HepG2 (cell line): ENCODE measurements around the gene WNT1. TPM values are rescaled to one million over a fixed set of nuclear protein-coding genes. Genes with fewer than 3 reads are reported as not detected.

ENCODE experiments used
- ATAC-seq: fragments of 200-7000 bp; cut with Tn5 transposase; 3 replicates; pipeline ENCODE4 v1.9.1; 2020; ENCODE audit warnings: mild to moderate bottlenecking, moderate library complexity
- BruUV-seq: library from RNA; stranded (reverse); fragments of 400-500 nt; replicated peaks from 2 replicates; lab custom pipeline; 2021; lab: Mats Ljungman, UMichigan
- CTCF ChIA-PET: fragments of 300-600 bp; formaldehyde crosslinking; extraction: SDS; loops from one replicate; lab custom pipeline; 2021; ENCODE audit warnings: low total read pairs, inconsistent platforms, low intra/inter-chr PET ratio; lab: Yijun Ruan, JAX
- POLR2A ChIA-PET: fragments of 350-600 bp; sonication (Branson Sonifier 250); formaldehyde crosslinking; loops from one replicate; lab custom pipeline; 2020; ENCODE audit warnings: antibody characterized with exemption, inconsistent platforms; lab: Yijun Ruan, JAX
- DNase-seq: peaks from one replicate; pipeline ENCODE4 v3.0.0-alpha.2; 2015; ENCODE audit warnings: low spot score
- FAIRE-seq: peaks from 3 replicates; lab custom pipeline; 2011; peaks lifted over from hg19 to GRCh38; lab: Jason Lieb, UNC
- H2AFZ ChIP-seq: one replicate; pipeline ENCODE4 v1.6.1; 2011; ENCODE audit warnings: low read length, inconsistent platforms
- H3K27ac ChIP-seq: fragments of 300-600 bp; 3 replicates; pipeline ENCODE4 v1.8.0; 2011; ENCODE audit warnings: mixed run types, mild to moderate bottlenecking, mixed read lengths, low read length, inconsistent platforms; ENCODE audit not compliant: insufficient read depth; ENCODE audit errors: extremely low read length
- H3K27me3 ChIP-seq, 2 experiments: fragments of 200-600 bp in 1 of 2; 2 replicates in 1 of 2; 3 replicates in 1 of 2; pipeline versions ENCODE4 v1.6.0 to v1.8.0; 2011; ENCODE audit warnings: low read length in 2 of 2, mild to moderate bottlenecking in 2 of 2, moderate library complexity in 2 of 2, inconsistent platforms in 1 of 2; ENCODE audit not compliant: insufficient read depth in 2 of 2, control insufficient read depth in 1 of 2
- H3K36me3 ChIP-seq, 2 experiments: fragments of 200-600 bp in 1 of 2; replicated peaks in 1 of 2; 2 replicates in 1 of 2; 3 replicates in 1 of 2; pipeline versions ENCODE4 v1.5.1 to v1.8.0; 2011; ENCODE audit warnings: low read length in 2 of 2, inconsistent platforms in 1 of 2; ENCODE audit not compliant: insufficient read depth in 2 of 2, control insufficient read depth in 1 of 2
- H3K4me1 ChIP-seq: 2 replicates; pipeline ENCODE4 v1.5.1; 2012; ENCODE audit warnings: low read length, inconsistent platforms; ENCODE audit not compliant: insufficient read depth
- H3K4me2 ChIP-seq: 2 replicates; pipeline ENCODE4 v1.6.0; 2011; ENCODE audit warnings: low read depth, low read length, inconsistent platforms
- H3K4me3 ChIP-seq, 3 experiments: fragments of 200-600 bp in 1 of 3; sonication (generic), shearing (Covaris generic) in 1 of 3; replicated peaks in 1 of 3; 2 replicates each; pipeline ENCODE4 v1.5.1; 2011 to 2016; ENCODE audit warnings: low read length in 3 of 3, inconsistent platforms in 2 of 3, low read depth in 2 of 3, mild to moderate bottlenecking in 2 of 3, control low read depth in 1 of 3, mixed read lengths in 1 of 3; ENCODE audit not compliant: insufficient read depth in 1 of 3
- H3K79me2 ChIP-seq: one replicate; pipeline ENCODE4 v1.6.1; 2011; ENCODE audit warnings: low read length, inconsistent platforms; ENCODE audit not compliant: insufficient read depth
- H3K9ac ChIP-seq: 2 replicates; pipeline ENCODE4 v1.6.0; 2011; ENCODE audit warnings: mild to moderate bottlenecking, low read depth, low read length, inconsistent platforms; ENCODE audit not compliant: insufficient read depth
- H3K9me3 ChIP-seq: 2 replicates; pipeline ENCODE4 v1.5.1; 2012; ENCODE audit warnings: mild to moderate bottlenecking, low read length
- H4K20me1 ChIP-seq: 2 replicates; pipeline ENCODE4 v1.6.0; 2011; ENCODE audit warnings: inconsistent platforms, mild to moderate bottlenecking, low read length, moderate library complexity; ENCODE audit not compliant: insufficient read depth
- ARHGAP35 ChIP-seq: sonication (generic); formaldehyde crosslinking; IDR thresholded peaks from 2 replicates; pipeline ENCODE4 v1.9.0; 2022; ENCODE audit warnings: mild to moderate bottlenecking, inconsistent platforms, moderate library complexity, missing genetic modification reagents, borderline replicate concordance
- HOXD1 ChIP-seq: sonication (generic); formaldehyde crosslinking; IDR thresholded peaks from 2 replicates; pipeline ENCODE4 v1.5.0; 2020; ENCODE audit warnings: missing genetic modification reagents
- KLF16 ChIP-seq, 2 experiments: sonication (generic) in 1 of 2; formaldehyde crosslinking in 1 of 2; IDR thresholded peaks; 2 replicates each; pipeline versions ENCODE4 v1.6.1 to v1.8.0; 2016 to 2023; ENCODE audit warnings: missing genetic modification reagents in 2 of 2, missing compliant biosample characterization in 1 of 2
- MXD1 ChIP-seq: sonication (generic); formaldehyde crosslinking; IDR thresholded peaks from 2 replicates; pipeline ENCODE4 v1.4.0; 2020; ENCODE audit warnings: mild to moderate bottlenecking, missing genetic modification reagents
- NFYC ChIP-seq: IDR thresholded peaks from 2 replicates; pipeline ENCODE4 v1.6.1; 2016; ENCODE audit warnings: missing genetic modification reagents, missing compliant biosample characterization
- SALL1 ChIP-seq: sonication (generic); formaldehyde crosslinking; IDR thresholded peaks from 2 replicates; pipeline ENCODE4 v1.8.0; 2022; ENCODE audit warnings: mild to moderate bottlenecking, missing genetic modification reagents
- SPEN ChIP-seq: sonication (generic); formaldehyde crosslinking; IDR thresholded peaks from 2 replicates; pipeline ENCODE4 v1.5.1; 2020; ENCODE audit warnings: low read depth, mild to moderate bottlenecking, missing genetic modification reagents
- TOE1 ChIP-seq: sonication (generic); formaldehyde crosslinking; IDR thresholded peaks from 2 replicates; pipeline ENCODE4 v1.4.0; 2020; ENCODE audit warnings: mild to moderate bottlenecking, missing genetic modification reagents
- TRAFD1 ChIP-seq: sonication (generic); formaldehyde crosslinking; IDR thresholded peaks from 2 replicates; pipeline ENCODE4 v1.5.1; 2020; ENCODE audit warnings: missing genetic modification reagents, mild to moderate bottlenecking, borderline replicate concordance
- TSC22D2 ChIP-seq: sonication (generic); formaldehyde crosslinking; IDR thresholded peaks from 2 replicates; pipeline ENCODE4 v1.5.1; 2020; ENCODE audit warnings: missing genetic modification reagents, mild to moderate bottlenecking, borderline replicate concordance
- XRCC5 ChIP-seq: fragments of 200-400 bp; formaldehyde crosslinking; optimal IDR thresholded peaks from 2 replicates; pipeline ENCODE3; 2017; ENCODE audit warnings: mild to moderate bottlenecking, low read length
- ZBTB25 ChIP-seq: IDR thresholded peaks from 2 replicates; pipeline ENCODE4 v1.6.1; 2018; ENCODE audit warnings: missing genetic modification reagents
- ZKSCAN1 ChIP-seq: fragments of 150-350 bp; IDR thresholded peaks from 2 replicates; pipeline ENCODE4 v1.6.1; 2014; ENCODE audit warnings: low read length
- ZNF329 ChIP-seq: sonication (generic); formaldehyde crosslinking; IDR thresholded peaks from 2 replicates; pipeline ENCODE4 v1.9.0; 2021; ENCODE audit warnings: low read depth, mild to moderate bottlenecking, missing genetic modification reagents
- ZNF414 ChIP-seq: sonication (generic); formaldehyde crosslinking; IDR thresholded peaks from 2 replicates; pipeline ENCODE4 v1.5.0; 2020; ENCODE audit warnings: missing genetic modification reagents
- ZZZ3 ChIP-seq: sonication (generic); formaldehyde crosslinking; IDR thresholded peaks from 2 replicates; pipeline ENCODE4 v1.4.0; 2020; ENCODE audit warnings: missing genetic modification reagents, mild to moderate bottlenecking, borderline replicate concordance
- WGBS: methylation state at CpG from one replicate; pipeline ENCODE4 v1.1.6; 2017; ENCODE audit warnings: low lambda C conversion rate; 5-methylcytosine and 5-hydroxymethylcytosine counted together
- in situ Hi-C: cut with HindIII; loops from 2 replicates; pipeline ENCODE4 v1.10.0; 2017; ENCODE audit warnings: low pct_unique_long_range_greater_than_20kb; ENCODE audit not compliant: extremely low pct_ligation_motif_present
- intact Hi-C: fragments of 100-400 bp; cut with micrococcal nuclease; formaldehyde crosslinking; loops from one replicate; pipeline ENCODE4 v1.10.0; 2022; ENCODE audit not compliant: unreplicated experiment
- polyA plus RNA-seq, 8 experiments: library from polyadenylated mRNA; depleted of rRNA in 3 of 8; stranded (reverse) in 7 of 8; unstranded in 1 of 8; fragments of >200 nt; fragmentation: Illumina TruSeq in 4 of 8; extraction: Trizol in 4 of 8; gene quantifications; 2 replicates each; pipeline versions ENCODE4 v1.2.1 to v1.2.3, GENCODE V29; 2011 to 2016; ENCODE audit warnings: low read depth in 4 of 8, missing spikeins in 1 of 8, mixed read lengths in 1 of 8; ENCODE audit not compliant: insufficient read depth in 1 of 8
- total RNA-seq, 5 experiments: library from RNA; depleted of rRNA; stranded (reverse); fragments of >200 nt; fragmentation: Illumina TruSeq; extraction: Trizol; gene quantifications; 2 replicates each; pipeline ENCODE4 v1.2.3, GENCODE V29; 2016; ENCODE audit warnings: low read depth in 1 of 5

The WNT1 gene
- total and polyA plus RNA-seq, 2 of the 13 experiments (the other 11 are each of a cell fraction or from before 2014, with no cell fraction given): not detected

GRCh38 chr12:48960834-48961233 is 17.3 kb upstream of the WNT1 start:
- 25% methylated on average over 2 of the region's 3 CpGs for WGBS
- intact Hi-C loops: no loop called here
- Histone ChIP-seq H2AFZ (no peak overlapping the region), H4K20me1 (peaks cover 5% of the 10 kb centered on the region; the same call in 1 of the 2 replicates), H3K27me3 (peaks cover 0 to 16% of the 10 kb centered on the region in 2 experiments; a peak in 1 of 5 replicates), H3K4me1 (peaks cover 19% of the 10 kb centered on the region), H3K27ac (no peak overlapping the region), H3K9ac (no peak overlapping the region), H3K9me3 (no peaks in the 10 kb centered on the region), H3K4me3 (no peak overlapping the region), H3K4me2 (no peak overlapping the region), H3K36me3 (no peaks in the 10 kb centered on the region), H3K79me2 (peaks cover 10% of the 10 kb centered on the region)
- ChIA-PET POLR2A (no interaction called here), CTCF (no interaction called here)
- no peak for FAIRE-seq
- no peak for ATAC-seq
- in situ Hi-C loops: no loop called here
- TF ChIP-seq XRCC5 (no peak), TSC22D2 (CRISPR knock-in tag) (no peak), TRAFD1 (CRISPR knock-in tag) (no peak), TOE1 (no peak), HOXD1 (no peak), ZKSCAN1 (no peak), ZNF329 (CRISPR knock-in tag) (no peak), ARHGAP35 (no peak)
- BruUV-seq: no TSS peak
- DNase-seq: no peak

GRCh38 chr12:48961331-48961730 is 16.8 kb upstream of the WNT1 start:
- H3K9ac ChIP-seq: no peak overlapping the region
- no peak overlapping the region for H3K4me3 ChIP-seq
- 9% methylated on average over 4 of the region's 4 CpGs for WGBS
- in situ Hi-C loops (no loop called here), intact Hi-C loops (no loop called here)
- no peak overlapping the region for H2AFZ ChIP-seq
- no peaks in the 10 kb centered on the region for H3K36me3 ChIP-seq
- H3K4me1 ChIP-seq: peaks cover 16% of the 10 kb centered on the region
- BruUV-seq: no TSS peak
- FAIRE-seq (no peak), ATAC-seq (no peak), DNase-seq (no peak)
- POLR2A ChIA-PET: no interaction called here
- H3K9me3 ChIP-seq: no peaks in the 10 kb centered on the region
- H3K4me2 ChIP-seq: no peak overlapping the region
- H3K79me2 ChIP-seq: peaks cover 5% of the 10 kb centered on the region
- CTCF ChIA-PET: no interaction called here
- H3K27ac ChIP-seq: no peak overlapping the region
- H3K27me3 ChIP-seq: peaks cover 0 to 20% of the 10 kb centered on the region in 2 experiments; a peak in 3 of 5 replicates
- no peaks in the 10 kb centered on the region for H4K20me1 ChIP-seq
- TF ChIP-seq KLF16 (CRISPR knock-in tag; IDR thresholded peaks at IDR 0.05) (no peak), SPEN (CRISPR knock-in tag) (no peak), SALL1 (CRISPR knock-in tag) (no peak), NFYC (CRISPR knock-in tag) (no peak), ZBTB25 (CRISPR knock-in tag) (no peak), ZNF414 (no peak), ZZZ3 (CRISPR knock-in tag) (no peak), MXD1 (no peak)
